ENCODE measurements around the gene NPB.

The NPB gene

DNA sequence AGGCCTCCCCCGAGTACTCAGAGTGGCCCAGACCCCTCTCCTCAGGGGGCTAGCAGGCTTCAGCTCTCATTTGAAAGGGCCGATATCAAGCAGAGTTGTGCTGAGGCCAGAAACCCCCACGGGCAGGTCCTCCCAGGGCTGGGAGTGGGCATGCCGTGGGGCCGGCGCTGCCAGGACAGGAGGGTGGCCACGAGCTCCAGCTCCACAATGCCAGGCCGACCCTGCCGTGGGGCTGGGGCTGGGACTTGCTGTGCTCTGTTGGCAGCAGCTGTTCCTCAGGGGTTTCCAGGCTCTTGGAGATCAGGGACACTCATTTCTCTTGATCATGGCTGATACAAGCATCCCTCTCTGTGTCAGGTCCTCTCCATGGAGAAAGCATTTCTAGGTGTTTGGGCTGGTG, 3.2 kb upstream of the NPB start:
- DNase-seq (ENCODE audit: low read depth, low spot score): no peak

DNA sequence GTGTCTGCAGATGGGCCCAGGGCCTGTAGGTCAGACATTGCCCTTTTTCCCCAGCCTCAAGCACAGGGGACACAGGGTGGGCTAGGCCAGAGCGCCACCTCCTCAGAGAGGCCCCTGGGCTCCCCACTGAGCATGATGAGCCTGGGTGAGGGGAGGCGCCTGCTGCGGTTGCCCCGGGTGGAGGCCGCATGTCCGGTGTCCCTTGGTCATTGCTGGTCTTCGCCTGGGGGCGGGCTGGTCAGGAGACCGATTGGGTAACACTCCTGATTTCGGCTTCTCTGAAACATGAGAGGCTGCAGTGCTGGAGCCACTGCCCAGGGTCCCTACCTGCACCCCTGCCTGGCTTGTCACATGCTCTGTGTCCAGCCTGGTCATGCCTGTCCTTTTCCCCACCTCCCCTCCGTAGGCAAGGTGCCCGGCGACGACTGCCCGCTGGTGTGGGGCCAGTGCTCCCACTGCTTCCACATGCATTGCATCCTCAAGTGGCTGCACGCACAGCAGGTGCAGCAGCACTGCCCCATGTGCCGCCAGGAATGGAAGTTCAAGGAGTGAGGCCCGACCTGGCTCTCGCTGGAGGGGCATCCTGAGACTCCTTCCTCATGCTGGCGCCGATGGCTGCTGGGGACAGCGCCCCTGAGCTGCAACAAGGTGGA, 2.4 kb upstream of the NPB start:
- no peak for DNase-seq (ENCODE audit: low read depth, low spot score)

DNA sequence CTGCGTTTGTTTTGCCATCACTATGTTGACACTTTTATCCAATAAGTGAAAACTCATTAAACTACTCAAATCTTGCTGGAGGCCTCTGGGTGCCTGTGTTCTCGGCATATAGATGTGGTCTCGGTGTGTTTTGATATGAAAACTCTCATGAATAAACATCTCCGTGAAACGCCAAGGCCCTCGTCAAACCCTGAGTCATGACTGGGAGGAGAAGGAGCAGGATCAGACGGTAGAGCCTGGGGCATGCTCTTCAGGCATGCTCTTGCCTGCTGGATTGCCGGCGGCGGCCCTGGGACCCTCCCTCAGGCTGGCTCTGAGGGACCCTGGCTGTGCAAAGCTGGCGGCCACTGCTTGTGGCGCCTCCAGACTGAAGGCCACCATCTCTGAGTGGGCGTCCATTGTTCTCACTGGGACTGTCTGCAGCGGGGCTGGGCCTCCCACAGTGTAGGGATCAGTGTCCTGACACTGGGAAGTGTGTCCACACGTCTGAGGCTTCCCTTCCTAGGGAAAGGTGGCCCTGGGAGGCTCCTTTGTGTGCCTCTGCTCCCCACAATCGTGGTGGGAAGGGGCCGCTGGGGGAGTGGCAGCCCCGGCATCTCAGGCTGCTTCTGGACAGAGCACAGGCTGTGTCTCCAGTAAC, 1.7 kb upstream of the NPB start:
- DNase-seq (ENCODE audit: low read depth, low spot score): no peak

DNA sequence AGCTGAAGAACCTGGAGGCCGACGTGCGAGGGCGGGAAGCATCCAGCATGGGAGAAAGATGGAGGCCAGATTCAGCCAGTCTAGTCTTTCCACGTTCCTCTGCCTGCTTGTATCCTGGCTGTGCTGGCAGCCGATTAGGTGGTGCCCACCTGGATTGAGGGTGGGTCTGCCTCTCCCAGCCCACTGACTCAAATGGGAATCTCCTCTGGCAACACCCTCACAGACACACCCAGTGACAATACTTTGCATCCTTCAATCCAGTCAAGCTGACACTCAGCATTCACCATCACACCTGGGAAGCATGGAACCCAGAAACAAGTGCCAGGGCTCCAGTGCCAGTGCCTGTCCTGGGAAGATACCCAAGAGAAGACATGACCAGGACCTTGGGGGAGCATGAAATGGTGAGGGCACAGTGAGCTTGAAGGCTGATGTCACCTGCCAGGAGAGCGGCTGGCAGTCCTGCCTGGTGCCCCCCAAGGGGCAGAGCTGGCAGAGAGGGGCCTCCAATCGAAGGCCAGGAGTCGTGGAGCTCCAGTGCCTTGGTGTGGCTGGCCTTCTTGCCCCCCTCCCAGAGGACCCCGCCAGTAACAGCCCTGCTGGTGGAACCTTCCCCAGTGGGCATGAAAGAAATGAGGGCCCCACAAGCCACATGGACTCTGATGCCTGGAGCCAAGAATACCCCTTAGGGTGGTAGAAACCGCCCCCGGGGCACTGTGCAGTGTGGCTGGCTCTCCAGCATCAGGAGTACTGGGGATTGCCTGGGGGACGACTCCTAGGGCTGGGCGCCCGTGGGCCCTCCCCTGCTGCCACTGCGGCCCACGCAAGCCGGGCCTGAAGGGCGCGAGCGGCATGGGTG, 643 bp upstream of the NPB start:
- DNase-seq (ENCODE audit: low read depth, low spot score): no peak

DNA sequence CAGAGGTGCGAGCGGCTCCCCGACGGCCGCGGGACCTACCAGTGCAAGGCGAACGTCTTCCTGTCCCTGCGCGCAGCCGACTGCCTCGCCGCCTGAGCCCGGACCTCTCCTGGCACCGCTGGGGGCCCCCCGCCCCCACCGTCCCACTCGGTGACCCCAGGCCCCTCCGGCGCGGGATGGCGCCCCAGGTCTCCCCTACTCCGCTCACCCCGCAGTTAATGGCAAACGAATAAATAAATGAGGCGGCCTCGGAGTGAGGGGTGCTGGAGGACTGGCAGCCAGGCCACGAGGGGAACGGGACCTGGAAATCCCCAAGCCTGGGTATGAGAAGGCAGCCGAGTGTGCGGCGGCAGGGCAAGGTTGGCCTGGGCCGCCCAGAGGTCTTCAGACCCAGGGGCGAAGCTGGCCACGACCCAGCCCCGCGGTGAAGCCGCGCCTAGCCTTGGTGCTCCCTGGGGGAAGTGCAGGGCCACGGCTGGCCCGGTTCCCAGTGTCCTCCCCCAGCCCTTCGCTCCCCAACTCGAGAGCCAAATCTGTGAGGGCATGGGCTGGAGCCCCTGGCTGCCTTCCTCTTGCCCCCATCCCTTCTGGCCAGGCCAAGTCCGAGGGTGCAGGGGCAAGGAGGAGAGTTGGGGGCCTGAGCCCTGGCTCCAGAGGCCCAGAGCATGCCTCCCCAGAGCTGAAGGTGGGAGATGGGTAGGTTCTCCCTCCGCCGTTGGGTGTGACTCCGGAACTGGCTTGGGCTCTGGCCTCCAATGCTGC, 796 bp downstream of the NPB start:
- no peak for DNase-seq (ENCODE audit: low read depth, low spot score)

DNA sequence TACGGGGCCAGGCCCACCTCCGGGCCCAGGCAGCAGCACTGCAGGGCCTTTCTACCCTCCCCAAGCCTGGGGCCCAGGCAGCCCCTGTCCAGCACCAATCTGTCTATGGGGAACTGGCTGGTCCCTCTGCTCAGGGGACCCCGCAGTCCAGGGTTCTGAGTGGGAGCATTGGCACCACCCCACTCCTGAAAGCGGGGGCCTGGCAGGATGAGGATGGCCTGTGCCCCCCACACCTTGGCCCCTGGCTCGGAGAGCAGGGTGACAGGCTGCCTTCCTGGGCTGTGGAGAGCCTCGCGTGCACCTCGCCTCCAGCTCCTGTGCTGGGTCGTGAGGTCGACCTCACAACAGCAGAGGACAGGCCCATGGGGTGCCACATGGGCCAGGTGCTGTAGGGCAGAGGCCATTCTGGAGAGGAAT, 1.4 kb downstream of the NPB start:
- no peak for DNase-seq (ENCODE audit: low read depth, low spot score)

DNA sequence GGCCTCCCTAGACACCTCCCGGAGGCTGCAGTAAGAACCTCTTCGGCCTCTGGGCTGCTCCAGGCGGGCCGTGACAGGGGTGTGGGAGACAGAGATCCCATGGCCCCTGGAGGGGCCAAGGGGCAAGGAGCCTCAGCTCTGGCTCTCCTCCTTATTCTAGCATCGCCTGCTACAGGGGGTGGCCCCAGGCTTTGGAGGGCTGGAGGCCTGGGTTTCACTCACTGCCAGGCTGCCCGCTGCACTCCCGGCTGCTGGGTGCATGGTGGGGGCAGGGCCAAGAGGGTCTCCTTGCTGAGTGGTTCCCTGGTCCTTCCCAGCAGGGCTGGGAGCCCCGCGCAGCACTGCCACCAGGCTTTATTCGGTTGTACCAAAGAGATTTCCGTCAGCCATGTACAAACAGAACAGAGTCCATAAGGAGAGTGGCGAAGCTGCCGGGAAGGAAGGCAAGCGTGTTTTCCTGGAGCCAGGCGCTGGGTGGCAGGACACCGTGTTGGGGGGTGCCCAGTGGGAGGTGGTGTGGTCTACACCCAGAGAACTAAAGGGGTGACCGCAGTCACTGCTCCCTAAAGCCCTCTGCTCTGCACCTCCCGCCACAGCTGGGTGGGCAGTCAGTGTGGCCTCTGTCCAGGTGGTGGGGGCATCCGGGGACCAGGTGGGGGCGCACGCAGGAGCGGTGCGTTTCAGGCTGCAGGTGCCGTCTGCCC, 2.0 kb downstream of the NPB start:
- DNase-seq (ENCODE audit: low read depth, low spot score): no peak

DNA sequence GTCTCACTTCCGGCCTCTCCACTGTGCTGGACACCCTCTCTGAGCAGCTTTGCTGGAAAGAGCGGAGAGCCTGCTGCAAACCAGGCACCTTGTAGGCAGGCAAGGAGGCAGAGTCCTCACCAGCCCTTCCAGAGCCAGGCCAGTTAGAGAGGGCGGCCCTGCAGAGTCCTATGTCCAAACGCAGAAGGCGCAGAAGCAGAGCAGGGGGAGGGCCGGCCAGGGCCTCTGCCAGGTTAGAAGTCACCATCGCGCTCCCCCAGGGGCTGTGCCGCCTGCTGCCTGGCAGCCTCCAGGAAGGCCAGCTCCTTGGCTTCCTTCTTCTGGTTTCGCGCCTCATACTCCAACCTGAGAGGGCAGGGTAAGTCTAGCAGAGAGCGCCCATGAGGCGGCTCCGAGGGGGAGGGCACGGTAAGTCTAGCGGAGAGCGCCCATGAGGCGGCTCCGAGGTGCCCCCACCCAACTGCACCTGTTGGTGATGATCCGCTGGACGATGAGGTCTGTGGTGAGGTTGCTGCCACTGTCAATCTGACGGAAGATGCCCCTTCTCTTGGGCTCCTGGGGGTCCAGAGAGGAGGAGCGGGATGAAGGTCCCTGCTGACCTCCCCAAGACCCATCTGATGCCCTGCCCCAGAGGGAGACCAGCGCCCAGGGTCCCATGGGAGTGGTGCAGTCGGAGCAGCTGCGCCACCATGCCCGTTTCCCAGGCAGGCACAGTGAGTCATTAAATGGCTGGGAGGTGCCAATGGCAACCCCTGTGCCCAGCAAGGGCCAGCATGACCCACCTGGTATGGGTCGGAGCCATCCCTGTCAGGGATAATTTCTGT, 2.8 kb downstream of the NPB start:
- no peak for DNase-seq (ENCODE audit: low read depth, low spot score)

DNA sequence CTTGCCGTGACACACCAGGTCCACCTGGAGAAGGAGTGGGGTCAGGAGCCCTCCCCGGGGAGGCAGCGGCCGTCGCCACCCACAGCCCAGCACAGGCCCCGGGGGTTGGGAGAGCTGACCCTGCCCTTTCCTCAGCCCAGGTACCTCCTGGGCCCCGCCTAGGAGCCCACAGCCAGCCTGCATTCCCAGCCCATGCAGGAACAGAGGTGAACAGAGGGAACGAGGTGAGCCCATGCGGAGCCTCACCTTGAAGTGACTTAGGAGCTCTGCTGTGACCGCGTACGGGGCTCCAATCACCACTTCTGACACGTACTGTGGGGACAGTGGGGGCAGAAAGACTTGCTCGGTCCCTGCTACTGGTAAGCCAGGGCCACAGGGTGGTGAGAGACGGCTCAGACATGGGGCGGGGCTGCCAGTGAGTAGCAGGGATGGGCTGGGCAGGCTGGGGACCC, 3.4 kb downstream of the NPB start:
- no peak for DNase-seq (ENCODE audit: low read depth, low spot score)

DNA sequence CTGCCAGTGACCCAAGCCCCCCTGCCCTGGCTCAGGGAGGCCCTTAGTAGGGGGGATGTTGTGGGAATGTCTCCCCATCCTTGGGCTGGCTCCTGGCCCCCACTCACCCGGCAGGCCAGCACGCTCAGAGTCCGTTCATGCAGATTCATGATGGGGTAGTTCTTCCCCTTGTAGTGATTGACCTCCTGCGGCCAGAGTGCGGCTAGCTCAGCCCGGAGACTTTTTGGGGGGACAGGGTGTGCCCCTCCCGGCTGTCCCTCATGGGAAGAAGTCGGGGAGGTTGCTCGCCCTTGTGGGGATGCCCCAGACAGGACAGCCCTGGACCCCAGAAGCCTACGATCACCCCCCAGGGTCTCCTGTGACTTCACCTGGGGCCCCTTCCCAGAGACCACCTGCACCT, 4.0 kb downstream of the NPB start:
- DNase-seq (ENCODE audit: low read depth, low spot score): no peak

DNA sequence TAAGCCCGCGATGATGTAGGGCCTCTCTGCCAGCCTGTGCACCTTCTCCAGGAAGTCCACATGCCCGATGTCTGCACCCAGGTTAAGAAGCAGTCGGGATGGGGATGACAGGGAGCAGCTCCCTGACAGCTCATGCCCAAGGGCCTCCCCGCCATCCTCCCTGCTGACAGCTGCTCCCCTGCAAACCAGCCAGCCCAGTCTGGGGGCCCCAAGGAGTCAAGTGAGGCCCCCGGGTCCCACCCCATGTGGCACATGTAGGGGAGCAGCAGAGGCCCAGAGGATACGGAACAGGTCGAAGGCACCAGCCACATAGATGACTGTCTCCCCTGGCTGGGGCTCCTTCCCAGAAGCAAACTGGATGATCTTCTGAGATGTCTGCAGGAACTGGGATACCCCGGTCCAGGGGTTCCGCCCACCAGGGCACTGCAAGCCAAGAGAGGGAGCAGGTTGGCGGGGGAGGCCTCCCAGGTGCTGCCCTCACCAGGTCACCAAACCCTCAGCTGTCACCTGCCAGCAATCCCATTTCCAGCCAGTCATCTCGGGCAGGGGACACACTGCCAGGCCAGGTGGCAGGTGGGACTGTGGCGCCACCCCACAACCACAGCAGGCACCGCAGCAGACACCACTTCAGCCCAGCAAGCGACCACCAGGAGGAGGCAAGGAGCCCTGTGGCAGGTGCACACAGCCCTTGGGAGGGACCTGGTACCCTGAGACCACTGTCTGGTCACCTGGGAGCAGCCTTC, 4.6 kb downstream of the NPB start:
- DNase-seq (ENCODE audit: low read depth, low spot score): no peak

DNA sequence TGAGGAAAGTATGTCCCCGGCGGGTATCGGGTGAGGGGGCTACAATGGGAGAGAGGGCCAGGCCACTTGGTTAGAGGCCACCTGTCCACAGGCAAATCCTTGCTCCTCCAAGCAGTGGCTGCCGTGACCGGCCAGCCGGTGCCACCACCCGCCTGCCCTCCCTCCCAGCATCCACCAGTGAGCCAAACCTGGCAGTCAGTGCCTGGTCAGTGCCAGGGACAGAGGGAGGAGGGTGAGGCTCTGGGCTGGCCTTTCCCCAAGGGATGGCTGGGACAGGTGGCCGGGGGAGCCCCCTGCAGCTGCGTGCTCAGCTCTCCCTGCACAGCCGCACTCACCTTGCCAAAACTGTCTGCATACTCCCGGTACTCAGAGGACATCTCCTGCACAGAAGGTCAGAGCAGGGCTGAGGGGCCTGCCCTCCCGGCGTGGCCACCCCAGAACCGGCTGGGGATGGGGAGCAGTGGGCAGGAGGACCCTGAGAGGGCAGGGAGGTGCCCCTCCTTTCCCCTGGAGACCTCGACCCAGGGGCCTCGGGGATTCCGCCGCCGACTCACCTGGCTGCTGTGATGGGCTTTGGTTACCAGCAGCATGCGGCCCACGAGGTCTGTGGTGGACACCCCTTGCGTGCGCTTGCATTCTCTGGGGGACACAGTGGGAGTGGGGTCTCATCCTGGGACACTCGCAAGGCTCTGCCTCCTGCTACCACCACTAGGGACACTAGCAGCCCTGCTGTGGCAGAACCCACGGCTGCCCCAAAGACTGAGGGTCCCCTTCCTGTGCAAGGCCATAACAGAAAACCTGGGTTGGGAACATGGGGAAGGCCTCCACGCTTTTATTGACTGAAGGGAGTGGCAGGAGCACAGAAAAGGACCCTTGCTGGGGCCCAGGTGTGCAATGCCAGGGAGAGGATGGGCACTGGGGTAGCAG, 5.4 kb downstream of the NPB start:
- DNase-seq (ENCODE audit: low read depth, low spot score): no peak

DNA sequence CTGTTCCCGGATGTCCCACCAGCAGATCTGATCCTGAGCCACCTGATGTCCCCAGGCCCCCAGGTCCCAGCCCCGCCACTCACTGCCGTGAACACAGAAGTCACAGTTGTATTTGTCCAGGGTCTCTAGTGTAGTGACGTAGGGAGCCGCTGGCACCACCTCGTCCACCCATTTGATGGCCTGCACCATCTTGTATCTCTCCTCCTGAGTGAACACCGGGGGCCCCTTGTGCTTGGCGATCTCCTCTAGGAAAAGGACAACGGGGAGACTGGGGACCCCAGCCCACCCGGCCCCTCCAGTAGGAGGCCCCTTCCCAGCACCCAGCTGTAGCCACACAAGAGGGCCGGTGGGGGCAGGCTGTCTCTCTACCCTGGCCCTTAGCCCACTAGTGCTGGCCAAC, 6.8 kb downstream of the NPB start:
- no peak for DNase-seq (ENCODE audit: low read depth, low spot score)

DNA sequence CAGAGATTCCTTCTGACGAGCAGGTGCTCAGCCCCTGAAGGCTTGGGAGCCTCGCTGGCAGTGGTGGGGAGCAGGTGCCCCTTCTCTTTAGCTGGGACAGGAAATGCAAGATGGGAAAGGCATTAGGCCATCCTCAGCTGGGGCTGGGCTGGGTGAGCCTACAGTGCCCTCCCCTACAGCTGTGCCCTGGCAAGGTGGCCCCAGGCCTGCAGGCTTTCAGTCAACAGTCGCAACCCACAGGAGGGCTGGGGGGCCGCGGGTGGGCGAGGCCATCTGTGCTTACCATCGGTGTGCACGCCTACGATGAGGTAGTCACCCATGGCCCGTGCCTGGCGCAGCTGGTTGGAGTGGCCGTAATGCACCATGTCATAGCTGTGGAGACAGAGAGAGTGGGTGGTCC, 7.2 kb downstream of the NPB start:
- no peak for DNase-seq (ENCODE audit: low read depth, low spot score)

DNA sequence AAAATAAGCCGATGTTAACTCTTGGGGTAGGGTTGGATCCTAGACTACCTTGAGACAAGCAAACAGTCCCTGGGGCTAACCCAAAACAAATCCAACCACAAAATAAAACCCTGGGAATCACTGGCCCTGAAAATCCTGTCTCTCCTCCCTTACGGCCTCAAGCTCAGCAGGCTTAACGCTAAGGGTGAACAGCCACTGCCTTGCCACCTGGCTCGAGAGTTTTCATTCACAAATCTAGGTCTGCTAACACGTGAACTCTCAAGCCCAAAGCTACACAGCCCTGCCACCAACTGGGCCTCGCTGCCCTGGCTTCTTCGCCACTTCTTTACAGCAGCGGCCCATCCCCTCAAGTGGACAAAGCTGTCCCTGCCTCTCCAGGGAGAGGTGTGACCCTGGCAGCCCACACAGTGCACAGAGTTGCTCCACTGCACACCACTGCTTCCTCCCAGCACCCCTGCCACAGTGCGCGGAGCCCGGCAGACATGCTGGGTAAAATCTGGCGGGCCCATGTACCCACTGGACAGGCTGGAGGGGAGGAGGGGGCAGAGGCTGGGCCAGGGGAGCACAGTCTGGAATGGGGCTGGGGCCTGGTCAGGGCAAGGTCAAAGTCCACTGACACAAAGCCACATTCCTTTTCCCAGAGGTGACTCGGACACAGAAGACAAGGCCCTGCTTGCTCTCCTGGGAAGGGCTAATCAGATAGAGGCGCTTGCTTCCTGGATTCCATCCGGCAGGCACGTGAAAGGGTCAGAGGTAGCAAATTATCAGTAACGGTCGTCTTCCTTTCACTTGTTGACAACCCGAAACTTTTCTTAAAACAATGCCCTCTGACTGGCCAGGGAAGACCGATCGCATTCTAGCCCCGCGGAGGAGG, 8.2 kb downstream of the NPB start:
- DNase-seq (ENCODE audit: low read depth, low spot score): no peak

DNA sequence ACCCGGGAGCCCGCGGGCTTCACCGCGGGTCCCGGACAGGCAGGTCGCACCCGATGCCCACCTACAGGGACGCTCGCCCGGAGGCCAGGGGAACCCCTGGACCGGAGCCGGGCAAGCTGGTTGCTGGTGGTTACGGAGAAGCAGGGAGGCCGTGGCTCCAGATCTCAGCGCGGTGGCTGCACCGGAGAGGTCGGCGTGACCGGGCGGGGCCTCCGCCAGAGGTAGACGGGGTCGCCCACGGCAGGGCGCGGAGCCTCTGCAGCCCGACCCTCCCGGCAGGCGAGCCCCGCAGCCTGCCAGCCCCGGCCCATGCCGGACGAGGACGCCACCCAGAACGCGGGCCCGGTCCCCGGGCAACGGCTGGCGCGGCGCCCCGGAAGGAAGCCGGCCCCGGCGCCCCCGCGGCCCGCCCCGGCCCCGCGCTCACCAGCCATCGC, 8.8 kb downstream of the NPB start:
- DNase-seq (ENCODE audit: low read depth, low spot score): no peak

DNA sequence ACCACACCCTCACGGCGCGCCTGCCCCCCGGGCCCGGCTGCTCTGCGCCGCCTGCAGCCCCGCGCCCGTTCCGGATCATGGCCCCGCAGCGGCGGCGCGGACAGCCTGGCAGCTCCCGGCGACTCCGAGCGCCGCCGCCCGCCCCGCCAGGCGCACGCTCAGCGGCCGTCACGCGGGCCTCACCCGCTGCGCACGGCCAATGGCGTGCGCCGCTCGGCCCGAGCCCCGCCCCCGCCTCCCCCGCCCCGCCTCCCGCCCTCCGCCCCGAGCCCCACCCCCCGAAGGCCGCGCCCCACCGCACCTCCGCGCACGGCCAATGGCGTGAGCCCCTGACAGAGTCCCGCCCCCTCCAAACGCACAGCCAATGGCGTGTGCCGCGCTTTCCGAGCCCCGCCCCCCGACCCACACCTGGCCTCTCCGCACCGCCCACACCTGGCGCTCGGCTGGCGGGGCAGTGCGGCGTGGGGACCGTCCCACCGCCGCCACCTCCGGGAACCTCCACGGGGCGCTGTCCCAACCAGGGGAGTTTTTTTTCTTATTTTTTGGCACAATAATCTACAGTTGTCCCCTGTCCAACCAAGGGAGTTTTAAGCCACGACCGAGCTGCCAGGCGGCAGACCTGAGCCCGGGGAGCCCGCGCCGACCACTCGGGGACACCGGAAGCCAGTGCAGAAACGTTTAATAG, 9.4 kb downstream of the NPB start, which contains the start of gene PCYT2:
Gene PCYT2 (minus strand): TSS at position 123 of the 685 bp plus-strand sequence. CDS start 44 bp downstream, at position 79.
- no peak for DNase-seq (ENCODE audit: low read depth, low spot score)
